ENCODE data around the gene IGF1R.

- no peak for TF ChIP-seq CTCF (IDR thresholded peaks at IDR 0.05; ENCODE audit: extremely low read depth in 1 of 2, insufficient read depth in 1 of 2, low read depth in 1 of 2, low read length in 2 of 2)
- no peak for TF ChIP-seq FOS (IDR thresholded peaks at IDR 0.05; ENCODE audit: borderline replicate concordance, insufficient read depth, low read length)
- TF ChIP-seq POLR2AphosphoS5 (IDR thresholded peaks at IDR 0.05; ENCODE audit: insufficient read depth, low read depth, low read length), result no peak
- no peak for TF ChIP-seq EZH2 (IDR thresholded peaks at IDR 0.05; ENCODE audit: borderline replicate concordance, low read depth, low read length, severe bottlenecking)
- no peak for TF ChIP-seq POLR2A (IDR thresholded peaks at IDR 0.05; ENCODE audit: low read depth, low read length)
- TF ChIP-seq MYC (IDR thresholded peaks at IDR 0.05; ENCODE audit: low read depth, low read length), result no peak
- TF ChIP-seq MAX (IDR thresholded peaks at IDR 0.05; ENCODE audit: insufficient read depth, insufficient read length), result no peak
These were observed 30.1 kb downstream of the IGF1R start for GRCh38 chr15:98678484-98678883.
